ENCODE data around the gene DRD2. TPM values are rescaled to one million over a fixed set of nuclear protein-coding genes. Genes with fewer than 3 reads are reported as not detected.

The DRD2 gene
- total RNA-seq, 4 donors from 2014 or later = 0.13 to 0.17 TPM; not detected in 2

GRCh38 chr11:113465786-113466185 is 9.4 kb downstream of the DRD2 start:
- intact Hi-C loops (cut with DNase I) = no loop called here

GRCh38 chr11:113464416-113464815 is 10.8 kb downstream of the DRD2 start:
- 91% methylated on average over 2 of the region's 2 CpGs for WGBS
- no peak for DNase-seq (ENCODE audit: extremely low spot score)
- no peaks in the 10 kb centered on the region for H3K4me1 ChIP-seq
- no peaks in the 10 kb centered on the region for H3K36me3 ChIP-seq
- TF ChIP-seq EP300 (IDR thresholded peaks at IDR 0.05) (no peak), CTCF (IDR thresholded peaks at IDR 0.05) (no peak), POLR2AphosphoS5 (IDR thresholded peaks at IDR 0.05) (no peak), POLR2A (IDR thresholded peaks at IDR 0.05; ENCODE audit: low read depth) (no peak)
- peaks cover 0 to 43% (median 0%) of the 10 kb centered on the region in 4 donors for H3K27me3 ChIP-seq
- intact Hi-C loops (cut with DNase I) = no loop called here
- no peak overlapping the region for H3K27ac ChIP-seq (replicated peaks in 1 of 4)
- no peaks in the 10 kb centered on the region for H3K9me3 ChIP-seq
- no peak overlapping the region for H3K4me3 ChIP-seq

More at GRCh38 chr11:113465786-113466185, 9.4 kb downstream of the DRD2 start:
- 95% methylated on average over 3 of the region's 3 CpGs for WGBS
- Histone ChIP-seq H3K27me3 (peaks cover 0 to 47% (median 0%) of the 10 kb centered on the region in 4 donors), H3K36me3 (no peaks in the 10 kb centered on the region), H3K4me1 (no peaks in the 10 kb centered on the region), H3K27ac (replicated peaks in 1 of 4) (no peak overlapping the region), H3K4me3 (no peak overlapping the region), H3K9me3 (no peaks in the 10 kb centered on the region)
- no peak for DNase-seq (ENCODE audit: extremely low spot score)
- TF ChIP-seq POLR2A (IDR thresholded peaks at IDR 0.05; ENCODE audit: low read depth) = no peak
- no peak for TF ChIP-seq POLR2AphosphoS5 (IDR thresholded peaks at IDR 0.05)
- TF ChIP-seq EP300 (IDR thresholded peaks at IDR 0.05) = no peak
- no peak for TF ChIP-seq CTCF (IDR thresholded peaks at IDR 0.05)

- no peak for TF ChIP-seq CTCF (IDR thresholded peaks at IDR 0.05)
- no peak for TF ChIP-seq POLR2AphosphoS5 (IDR thresholded peaks at IDR 0.05)
- TF ChIP-seq EP300 (IDR thresholded peaks at IDR 0.05) = no peak
- TF ChIP-seq POLR2A (IDR thresholded peaks at IDR 0.05; ENCODE audit: low read depth) = no peak
- intact Hi-C loops (cut with DNase I) = no loop called here
These were observed 12.4 kb downstream of the DRD2 start for GRCh38 chr11:113462830-113463229.

GRCh38 chr11:113461639-113462038 is 13.6 kb downstream of the DRD2 start:
- intact Hi-C loops (cut with DNase I) = no loop called here

More at GRCh38 chr11:113462830-113463229, 12.4 kb downstream of the DRD2 start:
- Histone ChIP-seq H3K9me3 (no peaks in the 10 kb centered on the region), H3K4me3 (no peak overlapping the region), H3K27ac (replicated peaks in 1 of 4) (no peak overlapping the region), H3K27me3 (peaks cover 0 to 28% (median 0%) of the 10 kb centered on the region in 4 donors), H3K36me3 (no peaks in the 10 kb centered on the region), H3K4me1 (no peaks in the 10 kb centered on the region)
- WGBS = 87% methylated on average over 5 of the region's 5 CpGs
- no peak for DNase-seq (ENCODE audit: extremely low spot score)

More at GRCh38 chr11:113461639-113462038, 13.6 kb downstream of the DRD2 start:
- Histone ChIP-seq H3K4me3 (no peak overlapping the region), H3K4me1 (no peaks in the 10 kb centered on the region), H3K27ac (replicated peaks in 1 of 4) (no peak overlapping the region), H3K36me3 (no peaks in the 10 kb centered on the region), H3K9me3 (no peaks in the 10 kb centered on the region), H3K27me3 (peaks cover 0 to 22% (median 0%) of the 10 kb centered on the region in 4 donors)
- TF ChIP-seq CTCF (IDR thresholded peaks at IDR 0.05) = no peak
- no peak for TF ChIP-seq POLR2A (IDR thresholded peaks at IDR 0.05; ENCODE audit: low read depth)
- TF ChIP-seq POLR2AphosphoS5 (IDR thresholded peaks at IDR 0.05) = no peak
- TF ChIP-seq EP300 (IDR thresholded peaks at IDR 0.05) = no peak
- WGBS = 65% methylated on average over 3 of the region's 3 CpGs
- DNase-seq (ENCODE audit: extremely low spot score) = no peak

Data from esophagus muscularis mucosa (tissue), 4 donors.